ENCODE data around the gene DNAH11. TPM values are rescaled to one million over a fixed set of nuclear protein-coding genes. Genes with fewer than 3 reads are reported as not detected.

The DNAH11 gene
- total RNA-seq, 1 experiment from 2014 or later, result 0.91 TPM

DNA sequence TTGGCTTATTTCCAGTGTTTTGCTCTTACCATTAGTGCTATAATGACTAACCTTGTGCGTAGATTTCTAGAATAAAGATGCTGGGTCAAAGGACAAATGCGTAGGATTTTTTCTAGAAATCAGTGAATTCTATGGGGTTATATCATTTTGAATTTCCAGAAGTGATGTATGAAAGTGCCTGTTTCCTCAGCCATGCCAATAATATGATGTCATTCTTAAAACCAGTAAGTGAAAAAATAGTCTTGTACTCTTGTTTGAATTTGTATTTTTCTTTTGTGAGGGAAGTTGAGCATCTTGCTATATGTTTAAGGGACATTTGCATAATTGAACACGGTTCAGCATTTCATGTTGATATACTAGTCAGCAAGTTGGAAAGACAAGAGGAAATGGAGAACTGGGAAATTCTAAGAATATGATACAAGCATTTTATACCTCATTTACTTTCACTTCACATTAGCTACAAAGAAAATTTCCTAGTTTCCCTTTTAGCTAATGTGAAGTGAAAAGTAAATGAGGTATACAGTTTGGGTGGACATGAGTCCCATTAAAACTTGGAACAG is 3.8 kb upstream of the DNAH11 start:
- Mint-ChIP-seq H3K36me3 (ENCODE audit: insufficient read depth, unreplicated experiment) (no peaks in the 10 kb centered on the region), H3K27ac (ENCODE audit: low read depth, unreplicated experiment) (no peak overlapping the region), H3K4me3 (ENCODE audit: unreplicated experiment) (no peak overlapping the region), H3K27me3 (ENCODE audit: insufficient read depth, unreplicated experiment) (no peaks in the 10 kb centered on the region), H3K4me1 (ENCODE audit: insufficient read depth, unreplicated experiment) (peaks cover 3% of the 10 kb centered on the region), H3K9me3 (ENCODE audit: unreplicated experiment) (no peaks in the 10 kb centered on the region)
- intact Hi-C loops (cut with micrococcal nuclease), result no loop called here
- ChIA-PET POLR2A (no interaction called here), CTCF (interaction anchor here (0.5 kb wide), 1 partner anchor 556 kb away, joined by 4 read pairs; no protein-coding TSS in a partner anchor)
- DNase-seq (ENCODE audit: unreplicated experiment), result no peak
- no TSS peak for BruUV-seq (replicated peaks)
- TF ChIP-seq, protein P1, sequence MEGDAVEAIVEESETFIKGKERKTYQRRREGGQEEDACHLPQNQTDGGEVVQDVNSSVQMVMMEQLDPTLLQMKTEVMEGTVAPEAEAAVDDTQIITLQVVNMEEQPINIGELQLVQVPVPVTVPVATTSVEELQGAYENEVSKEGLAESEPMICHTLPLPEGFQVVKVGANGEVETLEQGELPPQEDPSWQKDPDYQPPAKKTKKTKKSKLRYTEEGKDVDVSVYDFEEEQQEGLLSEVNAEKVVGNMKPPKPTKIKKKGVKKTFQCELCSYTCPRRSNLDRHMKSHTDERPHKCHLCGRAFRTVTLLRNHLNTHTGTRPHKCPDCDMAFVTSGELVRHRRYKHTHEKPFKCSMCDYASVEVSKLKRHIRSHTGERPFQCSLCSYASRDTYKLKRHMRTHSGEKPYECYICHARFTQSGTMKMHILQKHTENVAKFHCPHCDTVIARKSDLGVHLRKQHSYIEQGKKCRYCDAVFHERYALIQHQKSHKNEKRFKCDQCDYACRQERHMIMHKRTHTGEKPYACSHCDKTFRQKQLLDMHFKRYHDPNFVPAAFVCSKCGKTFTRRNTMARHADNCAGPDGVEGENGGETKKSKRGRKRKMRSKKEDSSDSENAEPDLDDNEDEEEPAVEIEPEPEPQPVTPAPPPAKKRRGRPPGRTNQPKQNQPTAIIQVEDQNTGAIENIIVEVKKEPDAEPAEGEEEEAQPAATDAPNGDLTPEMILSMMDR (IDR thresholded peaks at IDR 0.05; ENCODE audit: unreplicated experiment), result no peak

DNA sequence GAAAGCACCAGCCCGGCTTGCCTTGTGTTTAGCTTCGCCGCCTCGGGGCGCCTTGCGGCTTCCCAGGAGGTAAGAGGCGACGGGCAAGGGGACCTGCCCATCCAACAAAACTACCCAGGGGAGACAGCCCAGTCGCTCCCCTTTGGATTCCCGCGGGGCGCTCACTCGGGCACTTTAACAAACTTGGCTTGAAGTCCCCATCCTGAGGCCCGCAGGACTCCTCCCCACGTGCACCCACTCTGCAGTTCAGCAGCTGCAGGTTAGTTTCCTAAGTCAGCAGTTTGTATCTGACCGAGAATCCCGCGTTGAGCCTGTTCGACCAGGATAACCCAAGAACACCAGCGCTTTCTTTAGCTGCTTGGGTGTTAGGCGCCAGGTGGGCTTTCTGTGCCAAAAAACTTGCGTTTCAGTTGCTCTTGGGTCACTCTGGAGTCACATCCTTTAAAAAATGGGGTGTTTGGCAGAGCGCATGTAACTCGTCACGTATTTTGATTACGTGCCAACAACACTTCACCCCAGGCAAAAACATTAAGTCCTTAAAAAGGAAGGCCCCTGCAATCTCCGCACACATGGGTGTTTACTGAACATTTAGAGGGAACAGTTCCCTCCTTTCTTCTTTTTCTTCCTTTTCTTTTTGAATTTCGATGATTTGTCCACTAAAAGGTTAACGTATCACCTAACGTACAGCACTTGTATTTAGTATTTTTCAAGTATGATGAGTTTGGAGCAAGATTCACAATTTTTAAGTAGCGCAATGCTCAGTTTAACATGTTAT is 876 bp downstream of the DNAH11 start:
- CTCF ChIA-PET, result no interaction called here
- H3K9me3 Mint-ChIP-seq (ENCODE audit: unreplicated experiment), result no peaks in the 10 kb centered on the region
- no peak overlapping the region for H3K27ac Mint-ChIP-seq (ENCODE audit: low read depth, unreplicated experiment)
- POLR2A ChIA-PET, result no interaction called here
- TF ChIP-seq, protein P1 (IDR thresholded peaks at IDR 0.05; ENCODE audit: unreplicated experiment), result no peak
- peak; percentile 51 for DNase-seq (ENCODE audit: unreplicated experiment)
- H3K4me1 Mint-ChIP-seq (ENCODE audit: insufficient read depth, unreplicated experiment), result peaks cover 6% of the 10 kb centered on the region
- peak overlapping the region; percentile 75 for H3K4me3 Mint-ChIP-seq (ENCODE audit: unreplicated experiment)
- H3K36me3 Mint-ChIP-seq (ENCODE audit: insufficient read depth, unreplicated experiment), result no peaks in the 10 kb centered on the region
- no TSS peak for BruUV-seq (replicated peaks)
- intact Hi-C loops (cut with micrococcal nuclease), result loop anchor here (10.0 kb wide), 1 partner anchor 221 kb away; no protein-coding TSS in a partner anchor
- H3K27me3 Mint-ChIP-seq (ENCODE audit: insufficient read depth, unreplicated experiment), result no peaks in the 10 kb centered on the region

DNA sequence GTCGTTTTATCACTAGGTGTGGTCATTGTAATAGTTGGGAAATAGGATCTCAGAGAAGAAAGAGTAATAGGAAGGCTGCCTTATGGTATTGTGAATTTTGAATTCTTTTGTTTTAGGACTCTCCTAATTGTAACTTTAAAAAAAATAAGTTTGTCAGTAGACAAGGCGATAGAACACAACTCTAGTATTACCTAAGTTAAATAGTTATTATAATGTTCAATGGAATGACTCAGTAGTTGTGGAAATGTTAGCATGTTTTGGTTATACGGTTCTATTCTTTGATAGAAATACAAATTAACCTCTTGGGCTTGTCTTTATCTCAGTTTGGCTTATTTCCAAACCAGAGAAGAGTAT is 1.4 kb downstream of the DNAH11 start:
- ChIA-PET CTCF (no interaction called here), POLR2A (no interaction called here)
- TF ChIP-seq, protein P1 (IDR thresholded peaks at IDR 0.05; ENCODE audit: unreplicated experiment), result no peak
- no TSS peak for BruUV-seq (replicated peaks)
- Mint-ChIP-seq H3K27ac (ENCODE audit: low read depth, unreplicated experiment) (no peak overlapping the region), H3K4me3 (ENCODE audit: unreplicated experiment) (peak overlapping the region; percentile 75), H3K4me1 (ENCODE audit: insufficient read depth, unreplicated experiment) (peaks cover 6% of the 10 kb centered on the region), H3K36me3 (ENCODE audit: insufficient read depth, unreplicated experiment) (no peaks in the 10 kb centered on the region), H3K9me3 (ENCODE audit: unreplicated experiment) (no peaks in the 10 kb centered on the region), H3K27me3 (ENCODE audit: insufficient read depth, unreplicated experiment) (no peaks in the 10 kb centered on the region)
- DNase-seq (ENCODE audit: unreplicated experiment), result no peak
- intact Hi-C loops (cut with micrococcal nuclease), result loop anchor here (10.0 kb wide), 1 partner anchor 221 kb away; no protein-coding TSS in a partner anchor

DNA sequence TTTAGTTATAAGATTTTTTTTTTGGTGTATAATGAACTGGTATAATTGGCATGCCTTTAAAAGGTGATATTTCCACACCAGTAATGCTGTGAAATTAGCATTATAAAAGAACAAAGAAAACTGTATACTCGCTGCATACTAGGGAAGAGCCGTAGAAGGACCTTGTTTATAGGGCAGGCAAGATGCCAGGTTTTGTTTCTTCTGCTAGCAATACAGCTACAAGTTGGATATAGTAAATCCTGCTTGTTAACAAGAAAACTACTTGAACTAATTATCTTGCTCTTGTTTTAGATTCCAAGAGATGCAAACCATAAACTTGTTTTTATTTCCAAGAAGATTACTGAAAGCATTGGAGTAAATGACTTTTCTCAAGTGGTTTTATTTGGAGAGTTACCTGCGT is 1.9 kb downstream of the DNAH11 start:
- no peak for DNase-seq (ENCODE audit: unreplicated experiment)
- no peaks in the 10 kb centered on the region for H3K27me3 Mint-ChIP-seq (ENCODE audit: insufficient read depth, unreplicated experiment)

More for the DNA sequence above, 1.9 kb downstream of the DNAH11 start:
- TF ChIP-seq, protein P1 (IDR thresholded peaks at IDR 0.05; ENCODE audit: unreplicated experiment), result no peak
- H3K36me3 Mint-ChIP-seq (ENCODE audit: insufficient read depth, unreplicated experiment), result no peaks in the 10 kb centered on the region
- H3K4me3 Mint-ChIP-seq (ENCODE audit: unreplicated experiment), result no peak overlapping the region
- ChIA-PET POLR2A (no interaction called here), CTCF (interaction anchor here (0.6 to 0.8 kb wide), 2 partner anchors 28 to 262 kb away, joined by 4 read pairs; no protein-coding TSS in a partner anchor)
- H3K9me3 Mint-ChIP-seq (ENCODE audit: unreplicated experiment), result no peaks in the 10 kb centered on the region
- BruUV-seq (replicated peaks), result no TSS peak
- H3K4me1 Mint-ChIP-seq (ENCODE audit: insufficient read depth, unreplicated experiment), result peaks cover 6% of the 10 kb centered on the region
- intact Hi-C loops (cut with micrococcal nuclease), result loop anchor here (10.0 kb wide), 1 partner anchor 220 kb away; no protein-coding TSS in a partner anchor
- H3K27ac Mint-ChIP-seq (ENCODE audit: low read depth, unreplicated experiment), result no peak overlapping the region

All from MCF 10A (cell line).